Measurements from ENCODE around the gene TBC1D7.

TBC1D7 gene

GRCh38 chr6:13289789-13290318, 38.5 kb downstream of the TBC1D7 start:
- no peak for DNase-seq

GRCh38 chr6:13288969-13289391, 39.4 kb downstream of the TBC1D7 start:
- DNase-seq = no peak

DNA sequence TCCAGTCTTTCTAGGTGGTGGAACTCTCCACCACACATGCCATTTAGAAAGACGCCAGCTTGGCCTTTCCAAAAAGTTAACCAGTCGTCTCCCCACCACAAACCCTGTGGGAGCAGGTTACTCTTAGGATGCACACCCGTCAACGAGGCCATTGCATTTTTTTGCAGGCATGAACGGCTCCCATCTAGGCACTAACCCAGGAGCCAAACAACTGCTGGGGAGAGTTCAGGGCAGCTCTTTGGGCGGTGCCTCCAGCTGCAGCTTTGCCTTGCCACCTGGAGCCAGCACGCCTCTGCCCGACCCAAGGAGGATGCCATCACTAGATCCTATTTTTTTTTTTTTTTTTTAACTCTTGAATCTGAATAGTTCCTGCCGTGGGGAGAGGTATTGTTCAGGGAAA, 39.9 kb downstream of the TBC1D7 start:
- no peak for DNase-seq

GRCh38 chr6:13287104-13287503, 41.2 kb downstream of the TBC1D7 start:
- no peak for DNase-seq

- peak; percentile 25 for DNase-seq
Measured at GRCh38 chr6:13286181-13286580, 42.2 kb downstream of the TBC1D7 start.

- DNase-seq = no peak
Measured at GRCh38 chr6:13285705-13286104, 42.6 kb downstream of the TBC1D7 start.

- no peak for DNase-seq
Measured at GRCh38 chr6:13284646-13285045, 43.7 kb downstream of the TBC1D7 start.

DNA sequence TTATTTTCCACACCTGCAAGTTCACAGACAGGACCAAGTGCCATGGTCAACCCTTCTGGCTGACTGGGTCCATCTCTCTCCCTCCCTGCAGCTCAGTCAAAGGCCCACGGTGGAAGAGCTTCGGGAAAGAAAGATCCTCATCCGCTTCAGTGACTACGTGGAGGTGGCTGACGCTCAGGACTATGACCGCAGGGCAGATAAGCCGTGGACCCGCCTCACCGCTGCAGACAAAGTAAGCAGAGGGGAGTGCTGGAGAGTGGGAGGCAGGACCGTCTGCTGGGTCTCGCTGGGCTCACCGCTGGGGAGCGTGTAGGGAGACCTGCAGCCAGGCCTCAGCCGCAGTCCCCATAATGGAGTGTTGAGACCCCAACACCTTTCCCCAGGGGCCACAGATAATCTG, 45.0 kb downstream of the TBC1D7 start:
- DNase-seq = no peak

DNA sequence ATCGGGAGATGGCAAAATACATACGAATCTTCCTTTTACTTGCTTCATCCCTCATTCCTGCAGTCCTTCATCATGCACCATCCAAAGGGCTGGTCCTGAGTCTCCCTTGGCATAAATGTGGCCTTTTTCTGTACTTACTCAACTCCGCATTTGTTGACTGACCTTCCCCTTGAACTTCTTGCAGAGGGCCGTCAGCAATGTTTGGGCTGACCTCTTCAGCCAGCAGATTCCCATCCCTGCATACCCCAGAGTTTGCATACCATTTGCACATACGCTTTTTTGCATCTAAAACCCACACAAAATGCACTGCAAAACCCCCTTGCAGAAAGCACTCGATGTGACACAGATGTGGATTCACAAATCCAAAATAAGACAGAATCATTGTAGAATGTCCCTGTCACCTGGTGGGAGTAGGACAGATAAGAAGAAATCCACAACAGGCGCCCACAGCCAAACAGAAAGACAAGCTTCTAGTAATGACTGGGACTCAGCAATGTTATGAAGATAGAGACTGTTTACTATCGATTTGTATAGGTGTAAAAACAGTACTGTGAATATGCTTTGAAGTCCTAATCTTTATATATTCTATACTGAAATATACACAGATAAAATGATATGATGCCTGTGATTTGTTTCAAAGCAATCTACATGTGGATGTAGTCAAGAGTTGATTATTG, 45.8 kb downstream of the TBC1D7 start:
- no peak for DNase-seq

DNA sequence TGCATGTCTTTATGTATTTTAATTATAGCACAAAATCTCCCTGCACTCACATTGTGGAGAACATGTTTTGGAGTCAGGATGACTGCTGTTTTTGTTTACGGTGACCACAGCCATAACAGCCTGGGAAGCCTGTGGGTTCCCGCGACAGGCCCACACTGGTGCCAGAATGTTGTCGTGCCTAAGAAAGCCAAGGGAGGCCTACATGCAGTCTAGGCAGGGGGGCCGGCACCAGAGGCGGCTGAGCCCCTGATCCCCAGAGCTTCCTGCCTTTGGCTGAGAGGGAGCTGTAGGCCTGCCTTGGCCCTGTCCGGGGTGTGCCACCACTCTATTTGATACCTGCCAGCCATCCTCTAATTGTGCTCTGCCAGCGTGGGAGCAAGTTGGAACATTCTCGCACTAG, 46.7 kb downstream of the TBC1D7 start:
- DNase-seq = no peak

DNA sequence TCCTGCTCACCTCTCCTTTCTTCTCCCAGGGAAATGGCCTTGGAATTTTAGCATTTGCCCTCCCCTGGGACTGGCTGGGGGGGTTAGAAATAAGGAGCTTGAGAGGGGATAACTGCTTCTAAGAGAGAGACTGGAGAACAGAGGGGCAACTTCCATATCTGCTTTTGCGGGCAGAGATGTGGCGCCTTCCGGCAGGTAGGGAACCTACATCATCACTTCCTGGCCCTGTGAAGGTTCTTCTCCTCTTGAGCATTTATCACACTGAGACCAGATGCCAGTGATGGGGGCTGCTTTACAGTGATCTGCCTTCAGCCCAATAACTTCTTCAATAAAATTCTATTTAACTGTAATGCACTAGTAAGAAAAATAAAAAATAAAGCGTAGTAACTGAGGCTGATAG, 48.1 kb downstream of the TBC1D7 start:
- no peak for DNase-seq

- no peak for DNase-seq
Measured at GRCh38 chr6:13278991-13279390, 49.3 kb downstream of the TBC1D7 start.

DNA sequence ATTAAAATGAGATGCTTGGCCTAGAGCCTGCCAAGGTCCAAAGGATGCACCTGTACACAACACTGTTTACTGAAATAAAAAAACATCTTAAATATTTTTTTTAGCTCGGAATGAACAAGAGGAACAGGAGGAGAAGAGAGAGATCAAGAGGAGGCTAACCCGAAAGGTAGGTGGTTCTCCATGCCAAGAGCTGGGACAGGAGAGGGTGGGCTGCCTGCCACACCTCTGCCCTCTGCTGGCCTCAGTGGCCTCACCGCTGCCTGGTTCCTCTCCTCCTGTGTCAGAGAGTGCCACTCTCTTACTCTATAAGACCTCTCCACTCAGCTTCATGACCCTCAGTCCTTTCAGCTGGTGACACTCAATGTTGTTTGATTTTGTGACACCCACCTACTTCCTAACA, 50.2 kb downstream of the TBC1D7 start:
- peak; percentile 21 for DNase-seq

- no peak for DNase-seq
Measured at GRCh38 chr6:13277231-13277630, 51.1 kb downstream of the TBC1D7 start.

- DNase-seq = no peak
Measured at GRCh38 chr6:13275435-13275989, 52.8 kb downstream of the TBC1D7 start.

GRCh38 chr6:13274707-13275434, 53.5 kb downstream of the TBC1D7 start:
- no peak for DNase-seq

DNA sequence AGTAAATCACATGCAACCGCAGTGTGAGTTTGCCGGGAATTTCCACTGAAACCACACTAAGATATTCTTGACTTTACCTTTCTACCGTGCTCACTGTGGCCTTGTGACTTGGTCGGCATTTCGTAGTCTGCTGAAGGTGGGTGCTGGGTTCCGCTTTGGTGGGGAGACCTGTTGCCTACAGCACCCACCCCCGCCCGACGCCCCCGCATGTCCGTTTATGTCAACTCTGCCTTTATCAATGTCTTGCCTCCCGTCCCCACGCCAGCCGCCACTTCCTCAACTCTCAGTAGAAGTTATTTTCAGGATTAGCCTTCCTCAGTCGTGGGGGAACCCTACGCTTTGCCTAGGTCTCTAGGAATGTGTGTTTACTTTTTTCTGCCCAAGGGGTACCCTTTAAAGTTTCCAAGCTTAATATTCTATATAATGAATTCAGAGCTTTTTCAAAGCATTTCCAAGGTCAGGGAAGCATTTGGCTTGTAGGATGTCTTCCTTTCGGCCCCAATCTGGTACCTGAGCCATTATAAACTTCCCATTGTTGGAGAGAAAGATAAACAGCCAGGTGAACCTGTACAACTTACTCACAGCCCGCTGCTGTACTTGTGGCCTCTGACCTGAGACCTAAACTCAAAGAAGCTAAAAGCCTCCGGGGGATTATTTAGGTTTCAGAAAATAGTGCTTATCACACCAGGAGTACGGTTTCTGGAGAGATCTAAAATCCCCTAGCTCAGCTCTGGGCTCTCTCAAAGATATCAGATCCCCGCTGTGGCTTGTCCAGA, 54.2 kb downstream of the TBC1D7 start:
- peak; percentile 85 for DNase-seq

DNA sequence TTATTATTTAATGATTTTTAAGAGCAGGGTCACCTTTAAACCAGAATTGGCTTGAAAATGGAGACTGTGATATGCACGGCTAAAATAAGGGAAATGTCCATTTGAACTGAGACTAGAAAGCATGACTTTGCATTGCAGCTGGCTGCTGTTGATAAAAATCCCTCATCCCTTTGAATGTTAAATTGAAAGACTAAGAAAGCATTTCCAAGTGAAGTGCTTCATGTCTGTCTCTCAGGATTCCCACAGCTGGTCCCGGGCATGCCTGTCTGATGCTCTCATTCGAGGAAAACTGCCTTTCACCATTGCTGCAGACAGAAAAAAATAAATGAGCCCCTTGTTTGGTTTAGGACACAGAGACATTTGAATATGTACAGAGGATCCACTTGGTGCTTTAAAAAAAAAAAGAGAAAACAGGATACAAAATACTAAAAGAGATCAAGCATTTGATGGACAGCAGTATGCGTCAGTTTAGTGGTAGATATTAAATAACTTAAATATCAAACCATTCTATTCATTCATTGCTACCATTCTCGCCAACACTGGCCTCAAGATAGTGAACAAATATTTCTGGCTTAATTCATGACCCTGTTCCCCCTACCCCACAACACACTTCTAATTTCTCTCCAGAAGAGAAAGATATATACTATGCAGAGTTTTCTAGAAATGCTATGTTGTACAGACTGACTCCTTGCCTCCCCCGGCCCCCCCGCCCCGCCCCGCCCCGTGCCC, 55.0 kb downstream of the TBC1D7 start:
- no peak for DNase-seq

DNA sequence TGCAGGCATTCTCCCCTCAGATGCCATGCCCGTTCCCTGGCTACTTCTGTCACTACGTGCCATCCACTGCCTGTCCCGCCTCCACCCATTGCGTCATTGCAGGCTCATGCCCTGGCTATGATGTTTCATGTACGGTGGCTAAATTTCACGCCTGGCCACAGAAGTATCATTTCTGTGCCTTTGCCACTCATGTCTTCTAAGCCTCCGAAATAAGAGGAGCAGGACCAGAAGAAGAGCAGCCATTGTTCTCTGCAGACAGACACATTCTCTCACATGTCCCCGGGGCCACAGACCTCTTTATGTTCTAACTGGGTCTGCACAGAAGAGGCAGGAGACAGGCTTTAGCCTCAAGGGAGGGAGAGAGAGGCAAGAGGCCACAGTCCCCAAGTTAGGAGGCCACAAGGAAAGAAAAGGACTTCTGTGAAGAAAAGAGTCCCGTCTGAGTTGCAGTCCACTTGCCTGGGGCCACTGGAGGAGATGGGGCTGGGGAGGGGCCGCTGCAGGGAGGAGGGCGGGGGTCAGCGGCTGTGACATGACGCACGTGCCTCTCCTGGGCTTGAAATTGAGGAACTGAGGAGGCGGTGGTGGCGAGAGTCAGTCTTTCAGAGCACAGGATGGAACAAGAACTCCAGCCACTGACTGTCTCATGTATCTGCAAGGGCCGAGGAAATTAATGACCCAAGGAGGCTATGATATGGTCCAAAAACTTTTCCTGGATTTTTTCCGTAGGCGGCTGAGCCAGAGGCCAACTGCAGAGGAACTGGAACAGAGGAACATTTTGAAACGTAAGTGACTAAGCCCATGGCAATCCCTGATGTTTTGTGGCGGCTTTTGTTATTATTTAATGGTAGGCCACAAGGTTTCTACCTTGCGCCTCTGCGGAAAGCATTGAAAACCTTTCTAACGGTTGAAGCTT, 55.9 kb downstream of the TBC1D7 start:
- DNase-seq = peak; percentile 60

DNA sequence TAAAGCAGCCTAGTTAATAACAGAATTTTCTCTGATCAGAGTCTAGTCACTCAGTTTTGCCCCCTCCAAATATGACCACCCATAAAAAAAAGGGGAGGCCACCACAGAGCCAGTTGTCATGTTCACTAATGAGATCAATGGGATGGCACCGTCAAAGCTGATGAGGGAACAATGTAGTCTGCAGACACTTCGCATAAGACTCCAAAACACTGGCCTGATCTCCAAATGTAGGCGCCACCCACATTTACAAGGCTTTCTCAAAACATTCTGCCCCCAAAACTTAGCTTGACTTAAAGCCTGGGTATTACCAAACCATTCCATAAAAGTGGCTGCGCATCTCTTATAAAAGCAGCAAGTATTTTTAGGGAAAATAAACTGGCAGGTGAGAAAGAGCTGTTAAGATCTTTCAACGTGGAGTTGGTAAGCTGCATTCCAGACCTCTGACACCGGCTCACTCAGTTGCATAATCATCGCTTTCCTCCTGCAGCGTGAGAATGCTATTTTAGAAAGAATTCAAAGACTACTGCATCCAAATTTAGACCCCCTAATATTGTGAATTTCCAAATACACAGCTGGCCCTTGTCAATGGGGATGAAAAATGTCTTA, 59.3 kb downstream of the TBC1D7 start:
- DNase-seq = no peak

DNA sequence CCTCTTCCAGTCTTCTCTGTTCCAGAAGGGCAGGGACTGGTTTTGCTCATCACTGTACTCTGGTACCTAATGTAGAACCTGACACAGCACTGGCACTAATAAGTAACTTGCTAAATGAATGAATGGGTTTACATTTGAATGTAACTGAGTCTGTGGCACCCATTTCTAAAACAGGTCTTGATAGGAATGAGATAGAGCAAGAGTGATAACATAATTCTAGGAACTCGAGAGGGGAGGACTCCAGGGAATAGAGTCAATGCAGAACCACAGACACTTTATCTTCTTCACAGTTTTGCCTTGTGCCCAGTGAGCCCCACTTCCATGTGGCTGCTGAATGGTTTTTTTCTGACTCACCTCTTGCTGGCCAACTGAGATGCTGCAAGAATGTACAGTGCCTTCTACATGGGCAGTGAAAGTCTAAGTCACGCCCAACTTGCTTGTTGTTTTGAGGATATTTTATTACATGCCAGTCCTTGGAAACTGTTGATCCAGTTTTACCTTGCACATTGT, 61.1 kb downstream of the TBC1D7 start:
- DNase-seq = no peak

All from GDM1 (cell line).